Mesenchymal stem cell (in vitro differentiated cells and primary cell): ENCODE data around the gene C9orf152.
A peak's percentile ranks its signal among the peaks of the same experiment; 100 is the strongest.

Source experiments
- DNase-seq: peaks from one replicate; pipeline ENCODE4 v3.0.0-alpha.2; 2013
- H2AFZ ChIP-seq: one replicate; pipeline ENCODE4 v1.6.1; 2013; ENCODE audit warnings: low read depth, mild to moderate bottlenecking, control low read depth, inconsistent platforms, low read length, moderate library complexity
- H2AK5ac ChIP-seq: 2 replicates; pipeline ENCODE4 v1.6.1; 2013; ENCODE audit warnings: low read length, moderate library complexity, mild to moderate bottlenecking, inconsistent platforms; ENCODE audit not compliant: severe bottlenecking
- H2BK120ac ChIP-seq: one replicate; pipeline ENCODE4 v1.6.1; 2013; ENCODE audit warnings: low read depth, mild to moderate bottlenecking, inconsistent platforms, low read length, moderate library complexity
- H2BK12ac ChIP-seq, 2 experiments: one replicate each; pipeline ENCODE4 v1.6.1; 2013; ENCODE audit warnings: inconsistent platforms in 2 of 2, low read length in 2 of 2, mild to moderate bottlenecking in 2 of 2, moderate library complexity in 2 of 2, control low read depth in 1 of 2
- H2BK15ac ChIP-seq: one replicate; pipeline ENCODE4 v1.6.1; 2013; ENCODE audit warnings: mild to moderate bottlenecking, low read depth, inconsistent platforms; ENCODE audit not compliant: poor library complexity, severe bottlenecking
- H2BK5ac ChIP-seq: 2 replicates; pipeline ENCODE4 v1.6.1; 2013; ENCODE audit warnings: low read depth, mild to moderate bottlenecking, low read length, control low read depth, inconsistent platforms; ENCODE audit not compliant: poor library complexity, severe bottlenecking
- H3K14ac ChIP-seq, 2 experiments: one replicate each; pipeline ENCODE4 v1.6.1; 2013; ENCODE audit warnings: inconsistent platforms in 2 of 2, low read length in 2 of 2, control low read depth in 1 of 2, mild to moderate bottlenecking in 1 of 2, moderate library complexity in 1 of 2
- H3K18ac ChIP-seq, 2 experiments: one replicate each; pipeline ENCODE4 v1.6.1; 2013; ENCODE audit warnings: inconsistent platforms in 2 of 2, low read length in 2 of 2, control low read depth in 1 of 2, low read depth in 1 of 2, mild to moderate bottlenecking in 1 of 2
- H3K23ac ChIP-seq, 2 experiments: one replicate each; pipeline ENCODE4 v1.6.1; 2013; ENCODE audit warnings: inconsistent platforms in 2 of 2, low read length in 2 of 2, mild to moderate bottlenecking in 2 of 2, moderate library complexity in 2 of 2, control low read depth in 1 of 2
- H3K27ac ChIP-seq: 2 replicates; pipeline ENCODE4 v1.5.1; 2013; ENCODE audit warnings: mild to moderate bottlenecking, moderate library complexity, low read length, control low read depth, inconsistent platforms; ENCODE audit not compliant: poor library complexity, severe bottlenecking
- H3K27me3 ChIP-seq, 2 experiments: 2 replicates each; pipeline versions ENCODE4 v1.6.1 to v1.7.0; 2013; ENCODE audit warnings: low read length in 2 of 2, mild to moderate bottlenecking in 2 of 2, moderate library complexity in 2 of 2, control low read depth in 1 of 2, inconsistent platforms in 1 of 2; ENCODE audit not compliant: control insufficient read depth in 1 of 2, insufficient read depth in 1 of 2
- H3K36me3 ChIP-seq, 2 experiments: 2 replicates each; pipeline versions ENCODE4 v1.6.1 to v1.7.0; 2013; ENCODE audit warnings: low read length in 2 of 2, control low read depth in 1 of 2, inconsistent platforms in 1 of 2, low read depth in 1 of 2, mild to moderate bottlenecking in 1 of 2; ENCODE audit not compliant: insufficient read depth in 2 of 2, control insufficient read depth in 1 of 2
- H3K4ac ChIP-seq, 2 experiments: one replicate each; pipeline ENCODE4 v1.6.1; 2013; ENCODE audit warnings: inconsistent platforms in 2 of 2, low read length in 2 of 2, mild to moderate bottlenecking in 2 of 2, moderate library complexity in 2 of 2, control low read depth in 1 of 2, low read depth in 1 of 2
- H3K4me1 ChIP-seq: 2 replicates; pipeline ENCODE4 v1.6.1; 2013; ENCODE audit warnings: low read depth, low read length, control low read depth; ENCODE audit not compliant: control insufficient read depth, insufficient read depth
- H3K4me2 ChIP-seq: 2 replicates; pipeline ENCODE4 v1.6.1; 2013; ENCODE audit warnings: low read length, mild to moderate bottlenecking, inconsistent platforms; ENCODE audit not compliant: poor library complexity, severe bottlenecking
- H3K4me3 ChIP-seq, 2 experiments: 2 replicates each; pipeline versions ENCODE4 v1.5.1 to v1.7.0; 2013; ENCODE audit warnings: low read length in 2 of 2, mild to moderate bottlenecking in 2 of 2, control low read depth in 1 of 2, low read depth in 1 of 2; ENCODE audit not compliant: insufficient read depth in 1 of 2
- H3K79me1 ChIP-seq: replicated peaks from 2 replicates; pipeline ENCODE4 v1.6.1; 2013; ENCODE audit warnings: mild to moderate bottlenecking, control low read depth, low read length, inconsistent platforms; ENCODE audit not compliant: poor library complexity, severe bottlenecking
- H3K9ac ChIP-seq: 2 replicates; pipeline ENCODE4 v1.7.0; 2013; ENCODE audit warnings: mild to moderate bottlenecking, low read length, moderate library complexity
- H3K9me3 ChIP-seq: 2 replicates; pipeline ENCODE4 v1.7.0; 2013; ENCODE audit warnings: mild to moderate bottlenecking, low read length; ENCODE audit not compliant: control insufficient read depth
- H4K8ac ChIP-seq: one replicate; pipeline ENCODE4 v1.6.1; 2013; ENCODE audit warnings: inconsistent platforms, mild to moderate bottlenecking, low read length, moderate library complexity
- H4K91ac ChIP-seq: one replicate; pipeline ENCODE4 v1.6.1; 2013; ENCODE audit warnings: mild to moderate bottlenecking, low read length, inconsistent platforms
- WGBS: methylation state at CpG from one replicate; pipeline ENCODE4 v1.1.7; 2013; ENCODE audit warnings: mixed read lengths; 5-methylcytosine and 5-hydroxymethylcytosine counted together

The C9orf152 gene

GRCh38 chr9:110246214-110246613 is 38.3 kb upstream of the C9orf152 start:
- Histone ChIP-seq H3K36me3 (peaks cover 13 to 97% of the 10 kb centered on the region in 2 experiments), H2AK5ac (no peak overlapping the region), H3K4ac (no peak overlapping the region), H3K18ac (no peak overlapping the region), H3K9ac (no peak overlapping the region), H3K4me3 (no peak overlapping the region), H3K27me3 (no peaks in the 10 kb centered on the region), H2BK120ac (no peak overlapping the region), H4K91ac (no peak overlapping the region), H3K14ac (no peak overlapping the region), H3K23ac (no peak overlapping the region), H3K4me2 (no peak overlapping the region), H2AFZ (no peak overlapping the region), H4K8ac (no peak overlapping the region), H2BK12ac (no peak overlapping the region), H3K27ac (no peak overlapping the region), H3K4me1 (peaks cover 2% of the 10 kb centered on the region), H3K79me1 (peaks cover 11% of the 10 kb centered on the region), H2BK15ac (no peak overlapping the region), H3K9me3 (no peaks in the 10 kb centered on the region), H2BK5ac (no peak overlapping the region)
- WGBS = 98% methylated on average over 6 of the region's 6 CpGs
- DNase-seq = peak; percentile 6

- Histone ChIP-seq H3K4ac (no peak overlapping the region), H3K4me1 (no peaks in the 10 kb centered on the region), H3K14ac (no peak overlapping the region), H3K79me1 (peaks cover 11% of the 10 kb centered on the region), H3K23ac (no peak overlapping the region), H2BK15ac (no peak overlapping the region), H2BK12ac (no peak overlapping the region), H3K18ac (no peak overlapping the region), H2BK120ac (no peak overlapping the region), H3K4me3 (no peak overlapping the region), H3K4me2 (no peak overlapping the region), H3K27ac (no peak overlapping the region), H3K9me3 (no peaks in the 10 kb centered on the region), H4K8ac (no peak overlapping the region), H2AFZ (no peak overlapping the region), H3K9ac (no peak overlapping the region), H3K27me3 (no peaks in the 10 kb centered on the region), H2BK5ac (no peak overlapping the region), H3K36me3 (peaks cover 9 to 87% of the 10 kb centered on the region in 2 experiments), H2AK5ac (no peak overlapping the region), H4K91ac (no peak overlapping the region)
- WGBS = 90% methylated on average over 1 of the region's 3 CpGs
- peak; percentile 1 for DNase-seq
Measured at GRCh38 chr9:110244616-110245015, 36.7 kb upstream of the C9orf152 start.

GRCh38 chr9:110241858-110242321 is 33.9 kb upstream of the C9orf152 start:
- Histone ChIP-seq H2BK12ac (no peak overlapping the region), H3K27me3 (no peaks in the 10 kb centered on the region), H2AFZ (no peak overlapping the region), H3K79me1 (peaks cover 9% of the 10 kb centered on the region), H3K23ac (no peak overlapping the region), H3K36me3 (peaks cover 5 to 59% of the 10 kb centered on the region in 2 experiments), H3K4me1 (no peaks in the 10 kb centered on the region), H3K4me2 (no peak overlapping the region), H2AK5ac (no peak overlapping the region), H4K91ac (no peak overlapping the region), H3K27ac (no peak overlapping the region), H3K14ac (no peak overlapping the region), H4K8ac (no peak overlapping the region), H2BK15ac (no peak overlapping the region), H3K4ac (no peak overlapping the region), H3K18ac (no peak overlapping the region), H3K4me3 (no peak overlapping the region), H3K9me3 (no peaks in the 10 kb centered on the region), H3K9ac (no peak overlapping the region), H2BK120ac (no peak overlapping the region), H2BK5ac (no peak overlapping the region)
- peak; percentile 33 for DNase-seq
- 93% methylated on average over 1 of the region's 1 CpG for WGBS

- Histone ChIP-seq H2BK15ac (no peak overlapping the region), H3K79me1 (peaks cover 7% of the 10 kb centered on the region), H3K27ac (no peak overlapping the region), H3K4me3 (no peak overlapping the region), H3K9me3 (no peaks in the 10 kb centered on the region), H3K14ac (no peak overlapping the region), H3K18ac (no peak overlapping the region), H3K23ac (no peak overlapping the region), H3K4ac (no peak overlapping the region), H3K36me3 (peaks cover 5 to 54% of the 10 kb centered on the region in 2 experiments), H3K9ac (no peak overlapping the region), H3K4me2 (no peak overlapping the region), H4K8ac (no peak overlapping the region), H4K91ac (no peak overlapping the region), H2BK12ac (no peak overlapping the region), H2AFZ (no peak overlapping the region), H2BK5ac (no peak overlapping the region), H3K27me3 (no peaks in the 10 kb centered on the region), H2BK120ac (no peak overlapping the region), H2AK5ac (no peak overlapping the region), H3K4me1 (no peaks in the 10 kb centered on the region)
- 74% methylated on average over 2 of the region's 3 CpGs for WGBS
- DNase-seq = peak; percentile 25
Measured at GRCh38 chr9:110241260-110241857, 33.4 kb upstream of the C9orf152 start.
